K562 treated with DMSO at 1 percent for 4 hours (cell line): ENCODE measurements around the gene TAF11L13. TPM values are rescaled to one million over a fixed set of nuclear protein-coding genes. Genes with fewer than 3 reads are reported as not detected.

ENCODE experiments used
- total RNA-seq: library from RNA; unstranded; fragments of 300-600 nt; gene quantifications from 2 replicates; pipeline ENCODE4 v1.2.3, GENCODE V29; 2022; ENCODE audit not compliant: insufficient read depth

TAF11L13 gene
- not detected in 2 replicates for total RNA-seq

DNA sequence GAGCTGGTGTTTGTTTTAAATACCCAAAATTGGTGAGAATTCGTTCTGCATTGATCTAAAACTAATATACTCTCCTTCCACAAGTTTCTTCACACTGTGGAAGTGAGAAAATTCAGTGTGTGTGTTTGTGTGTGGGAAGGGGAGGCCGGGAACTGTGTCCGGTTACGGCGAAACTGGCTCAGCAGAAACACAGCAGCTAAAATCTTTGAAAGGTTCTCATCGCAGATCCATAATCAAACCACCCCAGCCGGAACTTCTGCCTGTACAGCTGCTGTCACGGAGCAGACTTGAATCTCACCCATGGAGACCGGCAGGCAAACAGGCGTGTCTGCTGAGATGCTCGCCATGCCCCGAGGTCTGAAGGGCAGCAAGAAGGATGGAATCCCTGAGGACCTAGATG is at the start of gene TAF11L13:
Gene TAF11L13, plus strand, starts transcription at position 301 of the 400 bp plus-strand sequence.

DNA sequence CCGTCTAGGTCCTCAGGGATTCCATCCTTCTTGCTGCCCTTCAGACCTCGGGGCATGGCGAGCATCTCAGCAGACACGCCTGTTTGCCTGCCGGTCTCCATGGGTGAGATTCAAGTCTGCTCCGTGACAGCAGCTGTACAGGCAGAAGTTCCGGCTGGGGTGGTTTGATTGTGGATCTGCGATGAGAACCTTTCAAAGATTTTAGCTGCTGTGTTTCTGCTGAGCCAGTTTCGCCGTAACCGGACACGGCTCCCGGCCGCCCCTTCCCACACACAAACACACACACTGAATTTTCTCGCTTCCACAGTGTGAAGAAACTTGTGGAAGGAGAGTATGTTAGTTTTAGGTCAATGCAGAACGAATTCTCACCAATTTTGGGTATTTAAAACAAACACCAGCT is 46.2 kb upstream of the TAF11L13 start, which contains the start of gene TAF11L7:
Gene TAF11L7, minus strand, starts transcription at position 101 of the 400 bp plus-strand sequence.

DNA sequence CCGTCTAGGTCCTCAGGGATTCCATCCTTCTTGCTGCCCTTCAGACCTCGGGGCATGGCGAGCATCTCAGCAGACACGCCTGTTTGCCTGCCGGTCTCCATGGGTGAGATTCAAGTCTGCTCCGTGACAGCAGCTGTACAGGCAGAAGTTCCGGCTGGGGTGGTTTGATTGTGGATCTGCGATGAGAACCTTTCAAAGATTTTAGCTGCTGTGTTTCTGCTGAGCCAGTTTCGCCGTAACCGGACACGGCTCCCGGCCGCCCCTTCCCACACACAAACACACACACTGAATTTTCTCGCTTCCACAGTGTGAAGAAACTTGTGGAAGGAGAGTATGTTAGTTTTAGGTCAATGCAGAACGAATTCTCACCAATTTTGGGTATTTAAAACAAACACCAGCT is 41.0 kb upstream of the TAF11L13 start, which contains the start of gene TAF11L8:
Gene TAF11L8, minus strand, starts transcription at position 101 of the 400 bp plus-strand sequence.

DNA sequence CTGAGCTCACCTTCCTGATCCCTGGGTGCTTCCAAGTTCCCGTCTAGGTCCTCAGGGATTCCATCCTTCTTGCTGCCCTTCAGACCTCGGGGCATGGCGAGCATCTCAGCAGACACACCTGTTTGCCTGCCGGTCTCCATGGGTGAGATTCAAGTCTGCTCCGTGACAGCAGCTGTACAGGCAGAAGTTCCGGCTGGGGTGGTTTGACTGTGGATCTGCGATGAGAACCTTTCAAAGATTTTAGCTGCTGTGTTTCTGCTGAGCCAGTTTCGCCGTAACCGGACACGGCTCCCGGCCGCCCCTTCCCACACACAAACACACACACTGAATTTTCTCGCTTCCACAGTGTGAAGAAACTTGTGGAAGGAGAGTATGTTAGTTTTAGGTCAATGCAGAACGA is 37.6 kb upstream of the TAF11L13 start, which contains the start of gene TAF11L9:
Gene TAF11L9, minus strand, starts transcription at position 140 of the 400 bp plus-strand sequence.

DNA sequence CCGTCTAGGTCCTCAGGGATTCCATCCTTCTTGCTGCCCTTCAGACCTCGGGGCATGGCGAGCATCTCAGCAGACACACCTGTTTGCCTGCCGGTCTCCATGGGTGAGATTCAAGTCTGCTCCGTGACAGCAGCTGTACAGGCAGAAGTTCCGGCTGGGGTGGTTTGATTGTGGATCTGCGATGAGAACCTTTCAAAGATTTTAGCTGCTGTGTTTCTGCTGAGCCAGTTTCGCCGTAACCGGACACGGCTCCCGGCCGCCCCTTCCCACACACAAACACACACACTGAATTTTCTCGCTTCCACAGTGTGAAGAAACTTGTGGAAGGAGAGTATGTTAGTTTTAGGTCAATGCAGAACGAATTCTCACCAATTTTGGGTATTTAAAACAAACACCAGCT is 34.2 kb upstream of the TAF11L13 start, which contains the start of gene TAF11L10:
Gene TAF11L10, minus strand, starts transcription at position 101 of the 400 bp plus-strand sequence.

DNA sequence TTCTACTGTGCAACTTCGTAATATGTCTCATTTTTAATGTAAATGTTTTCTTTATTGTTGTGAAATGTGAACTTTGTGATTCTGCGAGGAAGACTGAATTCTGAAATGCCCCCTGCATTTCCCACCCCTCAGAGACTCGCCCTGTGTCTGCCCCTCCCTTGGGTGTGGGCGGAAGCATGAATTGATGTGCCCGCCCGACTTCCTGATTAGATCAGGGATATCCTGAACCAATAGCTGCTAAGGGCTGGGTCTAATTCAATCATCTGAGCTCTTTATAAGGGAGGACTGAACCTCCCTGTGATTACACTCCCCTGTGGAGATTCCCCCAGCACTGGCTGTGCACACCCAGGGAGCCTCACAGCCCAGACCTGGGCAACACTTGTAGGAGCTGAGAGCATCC is 28.0 kb upstream of the TAF11L13 start, which contains the start of gene TAF11L11:
Gene TAF11L11, plus strand, starts transcription at position 304 of the 400 bp plus-strand sequence.

DNA sequence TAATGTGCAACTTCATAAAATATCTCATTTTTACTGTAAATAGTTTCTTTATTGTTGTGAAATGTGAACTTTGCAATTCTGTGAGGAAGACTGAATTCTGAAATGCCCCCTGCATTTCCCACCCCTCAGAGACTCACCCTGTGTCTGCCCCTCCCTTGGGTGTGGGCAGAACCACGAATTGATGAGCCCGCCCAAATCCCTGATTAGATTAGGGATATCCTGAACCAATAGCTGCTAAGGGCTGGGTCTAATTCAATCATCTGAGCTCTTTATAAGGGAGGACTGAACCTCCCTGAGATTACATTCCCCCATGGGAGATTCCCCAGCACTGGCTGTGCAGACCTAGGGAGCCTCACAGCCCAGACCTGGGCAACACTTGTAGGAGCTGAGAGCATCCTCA is 21.8 kb upstream of the TAF11L13 start, which contains the start of gene TAF11L12:
Gene TAF11L12, plus strand, starts transcription at position 301 of the 400 bp plus-strand sequence.

DNA sequence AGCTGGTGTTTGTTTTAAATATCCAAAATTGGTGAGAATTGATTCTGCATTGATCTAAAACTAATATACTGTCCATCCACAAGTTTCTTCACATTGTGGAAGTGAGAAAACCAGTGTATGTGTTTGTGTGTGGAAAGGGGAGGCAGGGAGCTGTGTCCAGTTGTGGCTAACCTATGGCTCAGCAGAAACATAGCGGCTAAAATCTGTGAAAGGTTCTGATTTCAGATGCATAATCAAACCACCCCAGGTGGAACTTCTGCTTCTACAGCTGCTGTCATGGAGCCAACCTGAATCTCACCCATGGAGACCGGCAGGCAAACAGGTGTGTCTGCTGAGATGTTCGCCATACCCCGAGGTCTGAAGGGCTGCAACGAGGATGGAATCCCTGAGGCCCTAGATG is 2.3 kb downstream of the TAF11L13 start, which contains the start of gene TAF11L14:
Gene TAF11L14, plus strand, starts transcription at position 301 of the 400 bp plus-strand sequence.

Other genes with a start within 250 kb of the TAF11L13 start
- gene TAF11L2, start 133.9 kb upstream of the TAF11L13 start, total RNA-seq: not detected in 2 replicates
- not detected in 2 replicates for gene TAF11L3, start 113.7 kb upstream of the TAF11L13 start, total RNA-seq
- not detected in 2 replicates for gene TAF11L4, start 110.3 kb upstream of the TAF11L13 start, total RNA-seq
- not detected in 2 replicates for gene TAF11L5, start 106.9 kb upstream of the TAF11L13 start, total RNA-seq
- not detected in 2 replicates for gene TAF11L6, start 103.4 kb upstream of the TAF11L13 start, total RNA-seq
- not detected in 2 replicates for gene TAF11L7, start 46.3 kb upstream of the TAF11L13 start, total RNA-seq
- not detected in 2 replicates for gene TAF11L8, start 41.1 kb upstream of the TAF11L13 start, total RNA-seq
- not detected in 2 replicates for gene TAF11L9, start 37.7 kb upstream of the TAF11L13 start, total RNA-seq
- not detected in 2 replicates for gene TAF11L10, start 34.3 kb upstream of the TAF11L13 start, total RNA-seq
- gene TAF11L11, start 27.9 kb upstream of the TAF11L13 start, total RNA-seq: not detected in 2 replicates
- gene TAF11L12, start 21.7 kb upstream of the TAF11L13 start, total RNA-seq: not detected in 2 replicates
- gene TAF11L14, start 2.4 kb downstream of the TAF11L13 start, total RNA-seq: not detected in 2 replicates